Neural cell (in vitro differentiated cells): ENCODE results near the gene BTN1A1. TPM values are rescaled to one million over a fixed set of nuclear protein-coding genes. Genes with fewer than 3 reads are reported as not detected.

Experiments used
- H2AFZ ChIP-seq: fragments of 200-600, 300-800 bp; sonication (generic), shearing (Covaris generic); 2 replicates; pipeline ENCODE4 v1.6.0; 2014; ENCODE audit warnings: low read depth, mild to moderate bottlenecking, antibody characterized with exemption, low read length, moderate library complexity
- H3F3A ChIP-seq: fragments of 200-600 bp; shearing (Covaris generic); 2 replicates; pipeline ENCODE4 v1.6.1; 2016; ENCODE audit warnings: mild to moderate bottlenecking, moderate library complexity, mixed read lengths, antibody characterized with exemption, low read length; ENCODE audit not compliant: insufficient read depth, poor library complexity, severe bottlenecking
- H3K27ac ChIP-seq: fragments of 200-600, 300-800 bp; sonication (generic), shearing (Covaris generic); 2 replicates; pipeline ENCODE4 v1.5.1; 2014; ENCODE audit warnings: mild to moderate bottlenecking, low read length, moderate library complexity
- H3K27me3 ChIP-seq: fragments of 300-800, 200-600 bp; sonication (generic), shearing (Covaris generic); 2 replicates; pipeline ENCODE4 v1.6.0; 2014; ENCODE audit warnings: mild to moderate bottlenecking, low read depth, low read length, moderate library complexity; ENCODE audit not compliant: insufficient read depth
- H3K36me3 ChIP-seq: fragments of 300-800, 200-600 bp; sonication (generic), shearing (Covaris generic); 2 replicates; pipeline ENCODE4 v1.5.1; 2014; ENCODE audit warnings: mild to moderate bottlenecking, antibody characterized with exemption, low read length, moderate library complexity; ENCODE audit not compliant: insufficient read depth
- H3K4me2 ChIP-seq: fragments of 300-800, 200-600 bp; sonication (generic), shearing (Covaris generic); 2 replicates; pipeline ENCODE4 v1.6.0; 2014; ENCODE audit warnings: mild to moderate bottlenecking, low read length
- H3K4me3 ChIP-seq: fragments of 300-800, 200-600 bp; sonication (generic), shearing (Covaris generic); 2 replicates; pipeline ENCODE4 v1.5.1; 2014; ENCODE audit warnings: mild to moderate bottlenecking, low read length, moderate library complexity
- H3K79me2 ChIP-seq: fragments of 200-600 bp; shearing (Covaris generic); replicated peaks from 2 replicates; pipeline ENCODE4 v1.6.0; 2014; ENCODE audit warnings: mild to moderate bottlenecking, low read length, moderate library complexity; ENCODE audit not compliant: insufficient read depth
- H3K9ac ChIP-seq: fragments of 300-800, 200-600 bp; sonication (generic), shearing (Covaris generic); 2 replicates; pipeline ENCODE4 v1.6.1; 2016; ENCODE audit warnings: mild to moderate bottlenecking, low read length, mixed read lengths
- H3K9me2 ChIP-seq: fragments of 200-600 bp; shearing (Covaris generic); 2 replicates; pipeline ENCODE4 v1.6.1; 2016; ENCODE audit warnings: mild to moderate bottlenecking, low read length, mixed read lengths; ENCODE audit not compliant: insufficient read depth
- H3K9me3 ChIP-seq: fragments of 200-600, 300-800 bp; sonication (generic), shearing (Covaris generic); 2 replicates; pipeline ENCODE4 v1.6.1; 2016; ENCODE audit warnings: mild to moderate bottlenecking, mixed run types, low read length, moderate library complexity, mixed read lengths
- H4K20me1 ChIP-seq: fragments of 200-600 bp; shearing (Covaris generic); 2 replicates; pipeline ENCODE4 v1.6.1; 2016; ENCODE audit warnings: mild to moderate bottlenecking, mixed run types; ENCODE audit not compliant: insufficient read depth
- EP300 ChIP-seq: fragments of 450-650 bp; conservative IDR thresholded peaks from 2 replicates; pipeline ENCODE4 v1.6.1; 2014; ENCODE audit warnings: antibody characterized with exemption, mild to moderate bottlenecking, moderate library complexity; ENCODE audit not compliant: poor library complexity, severe bottlenecking
- EZH2 ChIP-seq: fragments of 200-600, 300-800 bp; shearing (Covaris generic), sonication (generic); IDR thresholded peaks from 2 replicates; pipeline ENCODE4 v1.6.1; 2014; ENCODE audit warnings: antibody characterized with exemption, low read length, borderline replicate concordance, mild to moderate bottlenecking; ENCODE audit not compliant: insufficient read depth, poor library complexity, severe bottlenecking
- MXI1 ChIP-seq: fragments of 450-650 bp; conservative IDR thresholded peaks from 2 replicates; pipeline ENCODE4 v1.6.1; 2014; ENCODE audit warnings: antibody characterized with exemption, mild to moderate bottlenecking; ENCODE audit not compliant: poor library complexity, severe bottlenecking
- POLR2AphosphoS5 ChIP-seq: IDR thresholded peaks from 2 replicates; pipeline ENCODE4 v1.6.1; 2012
- RAD21 ChIP-seq: fragments of 450-650 bp; conservative IDR thresholded peaks from 2 replicates; pipeline ENCODE4 v1.6.1; 2014; ENCODE audit warnings: antibody characterized with exemption, mild to moderate bottlenecking, moderate library complexity
- SMC3 ChIP-seq: fragments of 450-650 bp; conservative IDR thresholded peaks from 2 replicates; pipeline ENCODE4 v1.6.1; 2014; ENCODE audit warnings: antibody characterized with exemption, mild to moderate bottlenecking, moderate library complexity; ENCODE audit not compliant: poor library complexity
- TAF1 ChIP-seq: IDR thresholded peaks from 2 replicates; pipeline ENCODE4 v1.6.1; 2012; ENCODE audit warnings: low read depth
- polyA minus RNA-seq: library from RNA; depleted of rRNA, polyadenylated mRNA; stranded (reverse); fragments of >200 nt; gene quantifications from 2 replicates; pipeline ENCODE4 v1.2.3, GENCODE V29; 2014
- polyA plus RNA-seq: library from polyadenylated mRNA; depleted of rRNA; stranded (reverse); fragments of >200 nt; gene quantifications from 2 replicates; pipeline ENCODE4 v1.2.3, GENCODE V29; 2014
- TF ChIP-seq, protein P1 (sequence below): IDR thresholded peaks from 2 replicates; pipeline ENCODE4 v1.6.1; 2012; ENCODE audit warnings: borderline replicate concordance
- TF ChIP-seq, protein P2 (sequence below): fragments of 450-650 bp; IDR thresholded peaks from 2 replicates; pipeline ENCODE4 v1.5.1; 2014; ENCODE audit warnings: antibody characterized with exemption, mild to moderate bottlenecking, moderate library complexity; ENCODE audit not compliant: poor library complexity, severe bottlenecking

The BTN1A1 gene, protein sequence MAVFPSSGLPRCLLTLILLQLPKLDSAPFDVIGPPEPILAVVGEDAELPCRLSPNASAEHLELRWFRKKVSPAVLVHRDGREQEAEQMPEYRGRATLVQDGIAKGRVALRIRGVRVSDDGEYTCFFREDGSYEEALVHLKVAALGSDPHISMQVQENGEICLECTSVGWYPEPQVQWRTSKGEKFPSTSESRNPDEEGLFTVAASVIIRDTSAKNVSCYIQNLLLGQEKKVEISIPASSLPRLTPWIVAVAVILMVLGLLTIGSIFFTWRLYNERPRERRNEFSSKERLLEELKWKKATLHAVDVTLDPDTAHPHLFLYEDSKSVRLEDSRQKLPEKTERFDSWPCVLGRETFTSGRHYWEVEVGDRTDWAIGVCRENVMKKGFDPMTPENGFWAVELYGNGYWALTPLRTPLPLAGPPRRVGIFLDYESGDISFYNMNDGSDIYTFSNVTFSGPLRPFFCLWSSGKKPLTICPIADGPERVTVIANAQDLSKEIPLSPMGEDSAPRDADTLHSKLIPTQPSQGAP
- polyA plus RNA-seq (not detected in 2 replicates), polyA minus RNA-seq (not detected in 2 replicates)

DNA sequence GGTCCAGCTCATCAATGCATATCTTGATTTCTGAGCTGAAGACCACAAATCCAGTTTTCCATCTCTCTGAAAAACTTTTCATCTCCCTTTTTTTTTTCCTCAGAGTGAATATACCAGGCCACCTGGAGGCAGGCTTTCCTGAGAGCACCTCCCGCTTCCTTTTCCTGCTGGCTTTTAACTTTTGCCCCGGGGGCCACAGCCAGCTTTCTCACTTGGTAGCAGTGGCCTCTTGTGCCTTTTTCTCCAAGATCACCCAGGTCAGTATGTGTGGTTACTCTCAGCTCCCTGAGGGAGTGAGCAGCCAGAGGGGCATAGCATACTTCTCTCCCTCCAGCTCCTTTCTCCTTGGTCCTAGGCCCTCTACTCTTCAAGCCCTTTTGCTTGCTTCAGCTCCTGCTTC lies at the start of gene BTN1A1:
Gene BTN1A1, plus strand, starts transcription at position 202 of the 400 bp plus-strand sequence. CDS start 984 bp downstream, outside the sequence.
- Histone ChIP-seq H3K9me2 (no peaks in the 10 kb centered on the region), H3K27ac (no peak within 1 kb of the TSS), H4K20me1 (no peaks in the 10 kb centered on the region), H3K9me3 (no peaks in the 10 kb centered on the region), H3K27me3 (peaks cover 36% of the 10 kb centered on the region), H3K36me3 (no peaks in the 10 kb centered on the region), H3K9ac (no peak within 1 kb of the TSS), H2AFZ (no peak within 1 kb of the TSS), H3K79me2 (no peaks in the 10 kb centered on the region), H3F3A (no peaks in the 10 kb centered on the region), H3K4me3 (no peak within 1 kb of the TSS), H3K4me2 (no peak within 1 kb of the TSS)
- TF ChIP-seq EP300, result no peak
- TF ChIP-seq SMC3, result no peak
- no peak for TF ChIP-seq MXI1
- TF ChIP-seq, protein P1, sequence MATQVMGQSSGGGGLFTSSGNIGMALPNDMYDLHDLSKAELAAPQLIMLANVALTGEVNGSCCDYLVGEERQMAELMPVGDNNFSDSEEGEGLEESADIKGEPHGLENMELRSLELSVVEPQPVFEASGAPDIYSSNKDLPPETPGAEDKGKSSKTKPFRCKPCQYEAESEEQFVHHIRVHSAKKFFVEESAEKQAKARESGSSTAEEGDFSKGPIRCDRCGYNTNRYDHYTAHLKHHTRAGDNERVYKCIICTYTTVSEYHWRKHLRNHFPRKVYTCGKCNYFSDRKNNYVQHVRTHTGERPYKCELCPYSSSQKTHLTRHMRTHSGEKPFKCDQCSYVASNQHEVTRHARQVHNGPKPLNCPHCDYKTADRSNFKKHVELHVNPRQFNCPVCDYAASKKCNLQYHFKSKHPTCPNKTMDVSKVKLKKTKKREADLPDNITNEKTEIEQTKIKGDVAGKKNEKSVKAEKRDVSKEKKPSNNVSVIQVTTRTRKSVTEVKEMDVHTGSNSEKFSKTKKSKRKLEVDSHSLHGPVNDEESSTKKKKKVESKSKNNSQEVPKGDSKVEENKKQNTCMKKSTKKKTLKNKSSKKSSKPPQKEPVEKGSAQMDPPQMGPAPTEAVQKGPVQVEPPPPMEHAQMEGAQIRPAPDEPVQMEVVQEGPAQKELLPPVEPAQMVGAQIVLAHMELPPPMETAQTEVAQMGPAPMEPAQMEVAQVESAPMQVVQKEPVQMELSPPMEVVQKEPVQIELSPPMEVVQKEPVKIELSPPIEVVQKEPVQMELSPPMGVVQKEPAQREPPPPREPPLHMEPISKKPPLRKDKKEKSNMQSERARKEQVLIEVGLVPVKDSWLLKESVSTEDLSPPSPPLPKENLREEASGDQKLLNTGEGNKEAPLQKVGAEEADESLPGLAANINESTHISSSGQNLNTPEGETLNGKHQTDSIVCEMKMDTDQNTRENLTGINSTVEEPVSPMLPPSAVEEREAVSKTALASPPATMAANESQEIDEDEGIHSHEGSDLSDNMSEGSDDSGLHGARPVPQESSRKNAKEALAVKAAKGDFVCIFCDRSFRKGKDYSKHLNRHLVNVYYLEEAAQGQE, result no peak
- TF ChIP-seq RAD21, result no peak
- TF ChIP-seq POLR2AphosphoS5, result no peak
- no peak for TF ChIP-seq TAF1
- no peak for TF ChIP-seq EZH2
- TF ChIP-seq, protein P2, sequence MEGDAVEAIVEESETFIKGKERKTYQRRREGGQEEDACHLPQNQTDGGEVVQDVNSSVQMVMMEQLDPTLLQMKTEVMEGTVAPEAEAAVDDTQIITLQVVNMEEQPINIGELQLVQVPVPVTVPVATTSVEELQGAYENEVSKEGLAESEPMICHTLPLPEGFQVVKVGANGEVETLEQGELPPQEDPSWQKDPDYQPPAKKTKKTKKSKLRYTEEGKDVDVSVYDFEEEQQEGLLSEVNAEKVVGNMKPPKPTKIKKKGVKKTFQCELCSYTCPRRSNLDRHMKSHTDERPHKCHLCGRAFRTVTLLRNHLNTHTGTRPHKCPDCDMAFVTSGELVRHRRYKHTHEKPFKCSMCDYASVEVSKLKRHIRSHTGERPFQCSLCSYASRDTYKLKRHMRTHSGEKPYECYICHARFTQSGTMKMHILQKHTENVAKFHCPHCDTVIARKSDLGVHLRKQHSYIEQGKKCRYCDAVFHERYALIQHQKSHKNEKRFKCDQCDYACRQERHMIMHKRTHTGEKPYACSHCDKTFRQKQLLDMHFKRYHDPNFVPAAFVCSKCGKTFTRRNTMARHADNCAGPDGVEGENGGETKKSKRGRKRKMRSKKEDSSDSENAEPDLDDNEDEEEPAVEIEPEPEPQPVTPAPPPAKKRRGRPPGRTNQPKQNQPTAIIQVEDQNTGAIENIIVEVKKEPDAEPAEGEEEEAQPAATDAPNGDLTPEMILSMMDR, result no peak

DNA sequence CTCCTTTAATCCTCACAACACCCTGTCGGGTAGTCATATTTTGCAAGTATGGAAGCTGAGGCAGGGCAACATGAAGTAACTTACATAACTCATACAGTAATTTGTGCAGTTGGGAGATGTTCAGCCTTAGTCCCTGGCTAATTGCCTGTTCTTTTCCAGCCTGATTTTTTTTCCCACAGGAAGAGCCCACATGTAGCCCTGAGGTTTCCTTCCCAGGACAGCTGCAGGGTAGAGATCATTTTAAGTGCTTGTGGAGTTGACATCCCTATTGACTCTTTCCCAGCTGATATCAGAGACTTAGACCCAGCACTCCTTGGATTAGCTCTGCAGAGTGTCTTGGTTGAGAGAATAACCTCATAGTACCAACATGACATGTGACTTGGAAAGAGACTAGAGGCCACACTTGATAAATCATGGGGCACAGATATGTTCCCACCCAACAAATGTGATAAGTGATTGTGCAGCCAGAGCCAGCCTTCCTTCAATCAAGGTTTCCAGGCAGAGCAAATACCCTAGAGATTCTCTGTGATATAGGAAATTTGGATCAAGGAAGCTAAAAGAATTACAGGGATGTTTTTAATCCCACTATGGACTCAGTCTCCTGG lies 47.4 kb upstream of the BTN1A1 start:
- H3K36me3 ChIP-seq, result no peaks in the 10 kb centered on the region
- H3K4me3 ChIP-seq, result no peak overlapping the region
- H3K4me2 ChIP-seq, result no peak overlapping the region
- H3K27ac ChIP-seq, result no peak overlapping the region
- H3K27me3 ChIP-seq, result no peaks in the 10 kb centered on the region
- no peak overlapping the region for H3K9ac ChIP-seq
- no peaks in the 10 kb centered on the region for H3K9me3 ChIP-seq
- no peaks in the 10 kb centered on the region for H3F3A ChIP-seq
- no peaks in the 10 kb centered on the region for H3K79me2 ChIP-seq
- no peaks in the 10 kb centered on the region for H3K9me2 ChIP-seq
- no peaks in the 10 kb centered on the region for H4K20me1 ChIP-seq
- TF ChIP-seq, protein P1, result no peak
- TF ChIP-seq RAD21 (no peak), EZH2 (no peak), EP300 (no peak), TAF1 (no peak), SMC3 (no peak), MXI1 (no peak), POLR2AphosphoS5 (no peak)
- TF ChIP-seq, protein P2, result no peak
- H2AFZ ChIP-seq, result no peak overlapping the region
